HG02610 (cell line): ENCODE results near the gene PCDH9.

Source experiments
- ATAC-seq: cut with Tn5 transposase; IDR thresholded peaks from one replicate; pipeline ENCODE4 v1.9.1; 2021; ENCODE audit warnings: mild to moderate bottlenecking, moderate library complexity; ENCODE audit not compliant: unreplicated experiment

The PCDH9 gene

GRCh38 chr13:67091603-67092002, 138.5 kb downstream of the PCDH9 start:
- no peak for ATAC-seq

- ATAC-seq: no peak
These were observed 139.3 kb downstream of the PCDH9 start for GRCh38 chr13:67090856-67091255.

GRCh38 chr13:67087527-67087926, 142.6 kb downstream of the PCDH9 start:
- ATAC-seq: no peak

- no peak for ATAC-seq
These were observed 143.9 kb downstream of the PCDH9 start for GRCh38 chr13:67086260-67086659.

- ATAC-seq: no peak
These were observed 146.1 kb downstream of the PCDH9 start for GRCh38 chr13:67084066-67084465.

- ATAC-seq: no peak
These were observed 146.6 kb downstream of the PCDH9 start for GRCh38 chr13:67083519-67083918.

- no peak for ATAC-seq
These were observed 149.8 kb downstream of the PCDH9 start for GRCh38 chr13:67080351-67080750.

GRCh38 chr13:67078062-67078461, 152.1 kb downstream of the PCDH9 start:
- no peak for ATAC-seq

- ATAC-seq: no peak
These were observed 153.0 kb downstream of the PCDH9 start for GRCh38 chr13:67077132-67077531.

GRCh38 chr13:67076378-67076777, 153.8 kb downstream of the PCDH9 start:
- no peak for ATAC-seq

- no peak for ATAC-seq
These were observed 154.9 kb downstream of the PCDH9 start for GRCh38 chr13:67075239-67075638.

GRCh38 chr13:67071918-67072598, 158.1 kb downstream of the PCDH9 start:
- no peak for ATAC-seq

- ATAC-seq: no peak
These were observed 159.8 kb downstream of the PCDH9 start for GRCh38 chr13:67070306-67070705.

GRCh38 chr13:67069117-67069767, 160.9 kb downstream of the PCDH9 start:
- no peak for ATAC-seq

GRCh38 chr13:67064920-67065319, 165.2 kb downstream of the PCDH9 start:
- no peak for ATAC-seq

GRCh38 chr13:67063036-67063435, 167.1 kb downstream of the PCDH9 start:
- no peak for ATAC-seq

- no peak for ATAC-seq
These were observed 168.0 kb downstream of the PCDH9 start for GRCh38 chr13:67062160-67062559.

GRCh38 chr13:67061750-67062149, 168.4 kb downstream of the PCDH9 start:
- ATAC-seq: no peak

GRCh38 chr13:67052550-67053490, 177.3 kb downstream of the PCDH9 start:
- no peak for ATAC-seq

- ATAC-seq: no peak
These were observed 180.4 kb downstream of the PCDH9 start for GRCh38 chr13:67049744-67050143.

- no peak for ATAC-seq
These were observed 181.3 kb downstream of the PCDH9 start for GRCh38 chr13:67048821-67049150.
